Ishikawa (cell line): ENCODE data around the gene ARHGEF10L.
A peak's percentile ranks its signal among the peaks of the same experiment; 100 is the strongest.

Experiments
- CEBPB ChIP-seq: IDR thresholded peaks from 2 replicates; pipeline ENCODE4 v1.6.1; 2012
- CREB1 ChIP-seq: IDR thresholded peaks from 2 replicates; pipeline ENCODE4 v1.6.1; 2012; ENCODE audit warnings: low read depth
- EGR1 ChIP-seq: IDR thresholded peaks from 2 replicates; pipeline ENCODE4 v1.6.1; 2012
- EP300 ChIP-seq: IDR thresholded peaks from 2 replicates; pipeline ENCODE4 v1.6.1; 2012; ENCODE audit warnings: borderline replicate concordance
- FOXM1 ChIP-seq: IDR thresholded peaks from 2 replicates; pipeline ENCODE4 v1.6.1; 2012; ENCODE audit warnings: low read depth, borderline replicate concordance
- MAX ChIP-seq: IDR thresholded peaks from 2 replicates; pipeline ENCODE4 v1.6.1; 2012
- NFIC ChIP-seq: IDR thresholded peaks from 2 replicates; pipeline ENCODE4 v1.6.1; 2012
- RAD21 ChIP-seq: IDR thresholded peaks from 2 replicates; pipeline ENCODE4 v1.6.1; 2012; ENCODE audit warnings: low read depth
- REST ChIP-seq: IDR thresholded peaks from 2 replicates; pipeline ENCODE4 v1.6.1; 2012; ENCODE audit warnings: low read depth, mild to moderate bottlenecking
- TAF1 ChIP-seq: IDR thresholded peaks from 2 replicates; pipeline ENCODE4 v1.6.1; 2012; ENCODE audit warnings: low read depth, mild to moderate bottlenecking
- TCF12 ChIP-seq: IDR thresholded peaks from 2 replicates; pipeline ENCODE4 v1.6.1; 2012; ENCODE audit warnings: low read depth
- TEAD4 ChIP-seq: IDR thresholded peaks from 2 replicates; pipeline ENCODE4 v1.6.1; 2012
- USF1 ChIP-seq: IDR thresholded peaks from 2 replicates; pipeline ENCODE4 v1.6.1; 2012
- YY1 ChIP-seq: IDR thresholded peaks from 2 replicates; pipeline ENCODE4 v1.6.1; 2012; ENCODE audit warnings: low read depth
- ZBTB7A ChIP-seq: IDR thresholded peaks from 2 replicates; pipeline ENCODE4 v1.6.1; 2012; ENCODE audit warnings: low read depth

Gene ARHGEF10L

GRCh38 chr1:17539118-17539476 lies 401 bp upstream of the ARHGEF10L start:
- TF ChIP-seq USF1: no peak
- TF ChIP-seq MAX: no peak
- no peak for TF ChIP-seq EP300
- no peak for TF ChIP-seq TEAD4
- TF ChIP-seq ZBTB7A: no peak
- no peak for TF ChIP-seq REST
- TF ChIP-seq FOXM1: no peak
- no peak for TF ChIP-seq CREB1
- TF ChIP-seq YY1: no peak

DNA sequence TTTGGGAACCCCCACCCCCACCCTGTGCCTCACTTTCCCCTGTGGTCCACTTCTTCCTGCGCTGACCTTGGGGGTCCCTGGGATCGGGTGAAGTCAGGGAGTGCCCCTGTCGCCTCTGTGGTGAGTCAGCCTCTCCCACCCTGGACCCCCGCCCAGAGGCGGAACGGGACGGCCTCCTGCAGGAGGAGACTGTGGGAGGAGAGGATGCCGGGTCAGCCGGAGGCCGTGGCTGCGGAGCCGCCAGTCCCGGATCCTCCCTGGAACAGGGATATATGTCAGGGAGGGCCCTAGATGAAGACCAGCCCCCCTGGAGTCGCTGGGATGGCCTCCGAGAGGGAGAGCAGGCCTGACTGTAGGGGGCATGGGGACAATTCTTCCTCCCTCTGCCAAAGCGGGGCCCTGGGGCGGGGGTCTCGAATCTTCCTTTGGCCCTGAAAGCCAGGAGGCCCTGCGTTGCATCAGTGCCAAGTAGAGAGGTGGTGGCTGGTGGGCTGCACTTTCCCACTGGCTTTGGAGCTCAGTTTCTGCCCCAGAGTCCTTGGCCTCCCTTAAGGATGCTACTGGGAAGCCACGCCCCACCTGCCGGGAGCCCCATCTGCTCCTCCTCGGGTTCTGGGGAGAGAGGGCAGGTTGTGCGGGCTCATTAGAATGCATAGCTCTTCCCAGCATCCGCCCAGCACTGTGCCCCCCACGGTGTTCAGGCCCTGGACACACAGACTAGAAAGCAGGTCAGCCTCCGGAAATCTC lies 930 bp downstream of the ARHGEF10L start:
- peak; percentile 18; the same call in 1 of the 2 replicates for TF ChIP-seq TAF1
- TF ChIP-seq CEBPB: no peak
- no peak for TF ChIP-seq EGR1
- no peak for TF ChIP-seq REST
- no peak for TF ChIP-seq YY1
- TF ChIP-seq ZBTB7A: peak; percentile 99
- TF ChIP-seq TEAD4: no peak
- TF ChIP-seq TCF12: no peak

GRCh38 chr1:17542645-17543044 lies 3.1 kb downstream of the ARHGEF10L start:
- TF ChIP-seq EGR1 (no peak), YY1 (no peak), FOXM1 (no peak), TCF12 (no peak), REST (no peak), ZBTB7A (no peak), NFIC (no peak)

DNA sequence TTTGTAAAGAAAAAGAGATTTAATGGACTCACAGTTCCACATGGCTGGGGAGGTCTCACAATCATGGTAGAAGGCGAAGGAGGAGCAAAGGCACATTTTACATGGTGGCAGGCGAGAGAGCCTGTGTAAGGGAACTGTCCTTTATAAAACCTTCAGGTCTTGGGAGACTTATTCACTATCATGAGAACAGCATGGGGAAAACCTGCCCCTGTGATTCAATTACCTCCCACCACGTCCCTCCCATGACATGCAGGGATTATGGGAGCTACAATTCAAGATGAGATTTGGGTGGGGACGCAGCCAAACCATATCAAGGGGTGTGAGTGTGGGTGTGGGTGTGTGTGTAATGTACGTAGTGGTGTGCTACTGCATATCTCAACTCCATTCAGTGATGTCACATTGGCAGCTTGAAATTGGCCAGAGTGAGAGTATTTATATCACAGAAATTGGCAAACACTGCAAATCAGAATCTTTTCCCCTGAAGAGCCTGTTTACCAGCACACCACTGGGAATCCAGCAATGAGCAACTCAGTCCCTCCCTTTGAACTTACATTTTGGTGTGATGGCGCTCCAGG lies 5.4 kb downstream of the ARHGEF10L start:
- TF ChIP-seq NFIC (no peak), CREB1 (no peak), USF1 (no peak), EP300 (no peak), ZBTB7A (no peak), RAD21 (no peak), FOXM1 (no peak), TCF12 (no peak), CEBPB (no peak), TEAD4 (no peak), YY1 (no peak)

DNA sequence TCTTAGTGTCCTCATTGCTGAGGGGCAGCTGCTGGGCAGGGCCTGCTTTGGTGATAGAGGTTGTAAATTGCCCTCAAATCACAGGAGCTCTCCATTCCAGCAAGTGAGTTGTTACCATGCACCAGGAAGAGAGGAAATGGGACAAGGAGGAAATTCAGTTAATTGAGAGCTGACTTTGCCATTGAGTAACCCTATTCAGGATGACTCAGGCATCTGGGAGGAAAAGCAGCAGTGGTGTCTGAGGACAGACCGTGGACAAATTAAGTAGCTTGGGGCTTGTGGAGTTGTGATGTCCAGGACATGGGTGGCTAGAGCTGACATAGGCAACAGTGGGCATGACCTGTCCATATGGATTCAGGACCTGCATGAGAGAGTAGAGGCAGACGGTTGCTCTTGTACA lies 5.9 kb downstream of the ARHGEF10L start:
- no peak for TF ChIP-seq TCF12
- no peak for TF ChIP-seq FOXM1
- TF ChIP-seq EP300: no peak
- no peak for TF ChIP-seq TAF1
- no peak for TF ChIP-seq ZBTB7A
- no peak for TF ChIP-seq NFIC
- no peak for TF ChIP-seq MAX
- no peak for TF ChIP-seq REST
- no peak for TF ChIP-seq RAD21
- TF ChIP-seq YY1: no peak
- no peak for TF ChIP-seq EGR1
- no peak for TF ChIP-seq TEAD4
- TF ChIP-seq CEBPB: no peak
- no peak for TF ChIP-seq USF1
- no peak for TF ChIP-seq CREB1
